ENCODE data around the gene NDUFB8. TPM values are rescaled to one million over a fixed set of nuclear protein-coding genes. Genes with fewer than 3 reads are reported as not detected.

Gene NDUFB8
- polyA plus RNA-seq, 4 donors = 186 to 484 (median 406) TPM

DNA sequence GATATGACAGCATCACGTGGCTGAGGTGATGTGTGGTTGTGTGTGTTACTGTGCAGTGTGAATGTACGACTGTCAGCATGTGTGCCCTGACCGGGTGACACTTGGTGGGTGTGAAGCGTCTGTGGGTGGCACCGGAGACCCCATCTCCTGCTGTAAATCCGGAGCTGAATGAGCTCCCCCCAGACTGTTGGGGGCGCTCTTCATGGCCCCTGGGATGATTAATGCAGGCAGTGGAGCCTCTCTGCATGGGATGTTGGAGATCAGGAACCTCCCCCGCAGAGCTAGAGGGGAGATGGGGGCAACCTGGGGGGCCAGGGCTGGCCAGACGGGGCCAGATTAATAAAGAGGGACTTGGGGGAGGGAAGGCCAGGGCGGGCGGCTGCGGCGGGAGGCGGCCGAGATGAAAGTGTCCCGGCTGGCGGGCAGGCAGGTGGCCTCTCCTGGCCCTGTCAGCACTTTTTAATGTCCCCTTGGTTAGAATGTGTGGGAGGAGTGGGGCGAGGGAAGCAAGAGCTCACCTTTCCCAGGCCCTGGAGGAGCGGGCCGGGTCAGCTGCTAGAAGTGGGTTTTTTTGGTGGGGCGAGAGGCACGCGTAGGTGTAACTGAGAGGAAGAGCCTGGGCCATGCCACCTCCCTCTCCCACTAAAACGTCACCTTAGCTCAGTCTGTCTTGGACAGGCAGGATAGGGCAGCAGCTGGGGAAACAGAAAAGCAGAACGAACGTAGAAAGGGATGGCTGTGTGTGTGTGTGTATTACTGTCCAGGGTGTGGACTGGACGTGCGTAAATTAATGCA lies 40.2 kb upstream of the NDUFB8 start:
- peak in 1 of 2 donors; percentile 46 for DNase-seq
- Histone ChIP-seq H3K27me3 (ENCODE audit: control insufficient read depth in 3 of 3, insufficient read depth in 3 of 3, low read length in 3 of 3) (peaks cover 0 to 85% (median 39%) of the 10 kb centered on the region in 3 donors), H3K9me3 (ENCODE audit: control insufficient read depth in 2 of 2, insufficient read depth in 1 of 2, low read depth in 1 of 2, low read length in 1 of 2) (no peaks in the 10 kb centered on the region), H3K4me3 (ENCODE audit: low read depth in 1 of 3, low read length in 3 of 3) (peak overlapping the region in 1 of 3 donors; percentile 32), H3K4me1 (ENCODE audit: control insufficient read depth in 3 of 3, insufficient read depth in 2 of 3, low read depth in 1 of 3, low read length in 2 of 3) (peaks cover 0 to 4% (median 0%) of the 10 kb centered on the region in 3 donors), H3K36me3 (ENCODE audit: control insufficient read depth in 3 of 3, insufficient read depth in 2 of 3, low read depth in 1 of 3, low read length in 3 of 3) (no peaks in the 10 kb centered on the region), H3K27ac (ENCODE audit: low read depth in 1 of 3, low read length in 2 of 3) (no peak overlapping the region)
- WGBS, 3 donors = 12 to 19% (median 14%) methylated on average over 28 of the region's 28 CpGs
- FAIRE-seq = no peak

DNA sequence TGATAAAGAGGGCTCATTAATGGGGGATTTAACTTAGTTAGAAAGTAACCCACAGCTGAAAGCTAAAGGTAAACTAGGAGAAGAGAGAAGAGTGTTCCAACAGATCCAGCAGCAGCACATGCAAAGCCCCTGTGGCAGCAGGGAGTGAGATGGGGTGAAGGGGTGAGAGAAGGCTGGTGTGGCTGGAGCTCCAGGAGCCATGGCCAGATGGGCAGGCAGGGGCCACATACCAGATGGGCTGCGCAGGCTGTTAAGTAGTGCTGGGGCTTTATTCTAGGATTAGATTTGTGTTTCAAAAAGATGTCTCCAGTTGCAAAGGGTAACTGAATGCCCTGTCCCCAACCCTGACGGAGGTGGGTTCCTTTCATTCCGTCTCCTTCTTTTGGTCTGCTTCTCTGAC lies 39.2 kb upstream of the NDUFB8 start:
- Histone ChIP-seq H3K27me3 (ENCODE audit: control insufficient read depth in 3 of 3, insufficient read depth in 3 of 3, low read length in 3 of 3) (peaks cover 0 to 86% (median 41%) of the 10 kb centered on the region in 3 donors), H3K27ac (ENCODE audit: low read depth in 1 of 3, low read length in 2 of 3) (no peak overlapping the region), H3K4me1 (ENCODE audit: control insufficient read depth in 3 of 3, insufficient read depth in 2 of 3, low read depth in 1 of 3, low read length in 2 of 3) (peaks cover 0 to 4% (median 0%) of the 10 kb centered on the region in 3 donors), H3K36me3 (ENCODE audit: control insufficient read depth in 3 of 3, insufficient read depth in 2 of 3, low read depth in 1 of 3, low read length in 3 of 3) (no peaks in the 10 kb centered on the region), H3K4me3 (ENCODE audit: low read depth in 1 of 3, low read length in 3 of 3) (no peak overlapping the region), H3K9me3 (ENCODE audit: control insufficient read depth in 2 of 2, insufficient read depth in 1 of 2, low read depth in 1 of 2, low read length in 1 of 2) (no peaks in the 10 kb centered on the region)
- FAIRE-seq (no peak), DNase-seq (no peak)
- 84 to 93% (median 85%) methylated on average over 3 of the region's 3 CpGs for WGBS, 3 donors

DNA sequence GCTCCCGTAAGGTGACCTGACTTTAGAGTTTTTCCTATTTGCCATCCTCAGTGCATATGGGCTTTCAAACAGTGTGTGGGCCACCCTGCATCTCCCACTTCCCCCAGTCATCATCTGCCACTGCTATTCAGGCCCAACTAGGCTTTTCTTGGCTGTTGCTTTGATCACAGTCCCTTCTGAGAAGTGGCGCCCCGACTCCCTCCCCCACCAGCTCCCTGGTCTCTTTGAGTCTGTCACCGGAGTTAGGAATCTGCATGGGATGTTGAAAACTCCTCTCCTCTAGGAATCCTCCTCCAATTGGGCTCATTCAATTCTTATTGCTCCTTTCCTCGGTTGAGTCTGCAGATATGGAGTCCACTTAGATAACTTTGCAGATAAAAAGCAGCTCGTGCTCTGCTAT lies 38.2 kb upstream of the NDUFB8 start:
- Histone ChIP-seq H3K4me1 (ENCODE audit: control insufficient read depth in 3 of 3, insufficient read depth in 2 of 3, low read depth in 1 of 3, low read length in 2 of 3) (peaks cover 0 to 4% (median 0%) of the 10 kb centered on the region in 3 donors), H3K27ac (ENCODE audit: low read depth in 1 of 3, low read length in 2 of 3) (no peak overlapping the region), H3K36me3 (ENCODE audit: control insufficient read depth in 3 of 3, insufficient read depth in 2 of 3, low read depth in 1 of 3, low read length in 3 of 3) (no peaks in the 10 kb centered on the region), H3K9me3 (ENCODE audit: control insufficient read depth in 2 of 2, insufficient read depth in 1 of 2, low read depth in 1 of 2, low read length in 1 of 2) (no peaks in the 10 kb centered on the region), H3K4me3 (ENCODE audit: low read depth in 1 of 3, low read length in 3 of 3) (no peak overlapping the region), H3K27me3 (ENCODE audit: control insufficient read depth in 3 of 3, insufficient read depth in 3 of 3, low read length in 3 of 3) (peaks cover 2 to 89% (median 43%) of the 10 kb centered on the region in 3 donors)
- no peak for DNase-seq
- WGBS, 3 donors = 18 to 29% (median 28%) methylated on average over 6 of the region's 6 CpGs
- no peak for FAIRE-seq

DNA sequence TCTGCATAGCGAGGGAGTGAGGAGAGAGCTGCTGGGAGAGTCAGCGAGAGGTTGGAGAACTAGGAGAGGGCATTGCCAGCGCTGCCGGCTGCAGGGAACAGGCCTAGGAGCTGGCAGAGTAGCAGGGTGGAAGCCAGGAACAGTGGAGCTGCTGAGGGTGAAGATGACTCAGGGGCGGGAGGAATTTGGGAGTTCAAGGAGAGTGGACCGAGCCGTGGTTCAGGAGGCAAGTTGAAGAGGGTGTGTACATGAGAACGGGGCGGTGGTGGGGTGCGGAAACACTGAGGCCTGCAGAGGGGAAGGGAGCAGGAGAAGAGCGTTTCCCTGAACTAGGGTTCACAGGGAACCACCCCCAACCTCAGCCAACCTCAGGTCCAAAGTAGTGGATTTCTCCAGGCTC lies 37.6 kb upstream of the NDUFB8 start:
- Histone ChIP-seq H3K27ac (ENCODE audit: low read depth in 1 of 3, low read length in 2 of 3) (no peak overlapping the region), H3K27me3 (ENCODE audit: control insufficient read depth in 3 of 3, insufficient read depth in 3 of 3, low read length in 3 of 3) (peaks cover 7 to 91% (median 47%) of the 10 kb centered on the region in 3 donors), H3K4me3 (ENCODE audit: low read depth in 1 of 3, low read length in 3 of 3) (no peak overlapping the region), H3K4me1 (ENCODE audit: control insufficient read depth in 3 of 3, insufficient read depth in 2 of 3, low read depth in 1 of 3, low read length in 2 of 3) (peaks cover 0 to 9% (median 2%) of the 10 kb centered on the region in 3 donors), H3K36me3 (ENCODE audit: control insufficient read depth in 3 of 3, insufficient read depth in 2 of 3, low read depth in 1 of 3, low read length in 3 of 3) (no peaks in the 10 kb centered on the region), H3K9me3 (ENCODE audit: control insufficient read depth in 2 of 2, insufficient read depth in 1 of 2, low read depth in 1 of 2, low read length in 1 of 2) (peaks cover 0 to 4% of the 10 kb centered on the region in 2 donors)
- DNase-seq (no peak), FAIRE-seq (no peak)
- 21 to 41% (median 25%) methylated on average over 10 to 11 of the region's 11 CpGs for WGBS, 3 donors

DNA sequence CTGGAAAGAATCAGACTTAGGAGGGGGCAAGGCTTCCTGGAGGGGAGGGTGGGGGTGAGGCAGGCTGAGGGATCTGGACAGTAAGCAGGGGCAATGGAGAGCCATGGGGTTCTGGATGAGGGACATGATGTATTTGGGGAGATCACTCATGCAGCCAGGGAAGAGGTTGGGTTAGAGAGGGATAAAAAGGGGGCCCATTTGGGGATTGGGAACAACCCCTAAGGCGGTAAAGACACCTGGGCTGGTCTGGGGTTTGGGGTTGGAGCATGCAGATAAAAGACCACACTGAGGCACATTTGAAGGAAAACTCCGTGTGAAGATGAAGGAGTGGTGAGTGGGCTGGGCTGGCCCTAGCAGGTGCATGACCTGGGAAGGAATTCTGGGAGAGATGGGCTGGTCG lies 36.9 kb upstream of the NDUFB8 start:
- 32 to 45% (median 42%) methylated on average over 3 of the region's 3 CpGs for WGBS, 3 donors
- Histone ChIP-seq H3K9me3 (ENCODE audit: control insufficient read depth in 2 of 2, insufficient read depth in 1 of 2, low read depth in 1 of 2, low read length in 1 of 2) (peaks cover 0 to 6% of the 10 kb centered on the region in 2 donors), H3K27me3 (ENCODE audit: control insufficient read depth in 3 of 3, insufficient read depth in 3 of 3, low read length in 3 of 3) (peaks cover 8 to 93% (median 52%) of the 10 kb centered on the region in 3 donors), H3K27ac (ENCODE audit: low read depth in 1 of 3, low read length in 2 of 3) (no peak overlapping the region), H3K4me3 (ENCODE audit: low read depth in 1 of 3, low read length in 3 of 3) (no peak overlapping the region), H3K4me1 (ENCODE audit: control insufficient read depth in 3 of 3, insufficient read depth in 2 of 3, low read depth in 1 of 3, low read length in 2 of 3) (peaks cover 0 to 15% (median 5%) of the 10 kb centered on the region in 3 donors), H3K36me3 (ENCODE audit: control insufficient read depth in 3 of 3, insufficient read depth in 2 of 3, low read depth in 1 of 3, low read length in 3 of 3) (no peaks in the 10 kb centered on the region)
- FAIRE-seq (no peak), DNase-seq (no peak)

DNA sequence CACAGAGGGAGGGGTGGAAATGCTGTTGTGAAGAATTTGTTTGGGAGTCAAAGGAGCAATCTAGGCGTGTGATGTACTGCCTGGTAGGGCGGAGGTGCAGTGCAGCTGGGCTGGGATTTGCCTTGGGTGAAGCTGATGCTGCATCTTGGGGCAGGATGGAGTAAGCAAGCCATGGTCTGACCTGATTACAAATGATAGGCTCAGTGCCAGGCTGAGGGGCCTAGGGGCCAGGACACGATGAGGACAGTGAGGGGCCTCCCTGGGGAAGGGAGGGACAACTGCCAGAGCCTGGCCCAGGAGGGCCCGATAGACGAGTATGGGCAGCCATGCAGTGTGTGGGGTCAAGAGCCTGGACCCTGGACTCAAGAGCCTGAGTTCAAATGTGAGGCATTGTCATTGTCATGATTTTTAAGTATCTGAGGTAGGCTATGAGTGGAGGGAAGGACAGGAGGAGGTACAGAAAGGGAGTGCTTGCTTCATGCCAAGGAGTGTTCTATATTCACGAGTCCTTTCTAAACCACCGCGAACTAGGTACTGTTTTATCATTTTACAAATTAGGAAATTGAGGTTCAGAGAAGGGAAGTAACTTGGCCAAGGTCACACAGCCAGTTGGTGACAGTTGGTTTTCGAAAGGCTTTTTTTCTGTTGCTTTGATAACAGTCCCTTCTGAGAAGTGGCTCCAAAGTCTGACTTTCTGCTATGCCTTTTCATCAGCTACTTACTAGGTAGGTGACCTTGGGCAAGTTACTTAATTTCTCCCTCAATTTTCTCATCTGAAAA lies 35.7 kb upstream of the NDUFB8 start:
- FAIRE-seq = no peak
- H3K4me3 ChIP-seq (ENCODE audit: low read depth in 1 of 3, low read length in 3 of 3) = no peak overlapping the region
- peaks cover 0 to 6% of the 10 kb centered on the region in 2 donors for H3K9me3 ChIP-seq (ENCODE audit: control insufficient read depth in 2 of 2, insufficient read depth in 1 of 2, low read depth in 1 of 2, low read length in 1 of 2)
- DNase-seq = no peak
- H3K27me3 ChIP-seq (ENCODE audit: control insufficient read depth in 3 of 3, insufficient read depth in 3 of 3, low read length in 3 of 3) = peaks cover 8 to 83% (median 48%) of the 10 kb centered on the region in 3 donors
- 41 to 61% (median 53%) methylated on average over 9 of the region's 9 CpGs for WGBS, 3 donors
- peaks cover 0 to 1% (median 0%) of the 10 kb centered on the region in 3 donors for H3K36me3 ChIP-seq (ENCODE audit: control insufficient read depth in 3 of 3, insufficient read depth in 2 of 3, low read depth in 1 of 3, low read length in 3 of 3)
- H3K4me1 ChIP-seq (ENCODE audit: control insufficient read depth in 3 of 3, insufficient read depth in 2 of 3, low read depth in 1 of 3, low read length in 2 of 3) = peaks cover 0 to 15% (median 5%) of the 10 kb centered on the region in 3 donors
- no peak overlapping the region for H3K27ac ChIP-seq (ENCODE audit: low read depth in 1 of 3, low read length in 2 of 3)

DNA sequence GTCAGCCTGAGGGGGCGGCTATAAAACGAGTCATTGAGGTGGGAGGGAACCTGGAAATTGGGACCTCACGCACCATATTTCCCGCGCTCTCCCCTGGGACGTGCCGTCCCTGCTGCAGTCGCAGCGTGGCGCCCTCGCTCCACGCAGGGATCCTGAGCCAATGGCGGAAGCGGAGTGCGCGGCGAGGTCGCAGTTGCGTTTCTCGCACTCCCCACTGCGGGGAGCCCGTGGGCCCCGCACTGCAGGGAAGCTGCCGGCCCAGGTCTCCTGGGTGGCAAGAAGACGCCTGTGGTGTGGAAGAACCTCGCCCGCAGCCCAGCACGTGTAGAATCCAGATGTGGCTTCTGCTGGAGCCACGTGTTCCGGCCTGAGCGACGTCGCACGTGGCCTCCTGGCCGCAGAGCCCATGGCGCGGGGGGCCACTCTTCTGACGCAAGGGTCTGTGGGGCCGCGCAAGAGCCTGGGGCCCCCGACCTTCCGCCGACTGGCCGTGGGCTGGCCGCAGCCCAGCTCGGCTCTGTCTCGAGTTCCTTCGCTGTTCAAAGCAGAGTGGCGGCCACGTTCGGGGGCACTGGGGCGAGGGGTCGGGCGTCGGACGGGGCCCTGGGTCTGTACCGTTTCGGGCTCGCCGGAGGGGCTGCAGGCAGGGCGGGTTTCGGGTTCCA lies 32.5 kb upstream of the NDUFB8 start:
- WGBS, 3 donors = 8 to 13% (median 10%) methylated on average over 58 to 62 of the region's 62 CpGs
- peaks cover 0 to 6% (median 0%) of the 10 kb centered on the region in 3 donors for H3K36me3 ChIP-seq (ENCODE audit: control insufficient read depth in 3 of 3, insufficient read depth in 2 of 3, low read depth in 1 of 3, low read length in 3 of 3)
- H3K9me3 ChIP-seq (ENCODE audit: control insufficient read depth in 2 of 2, insufficient read depth in 1 of 2, low read depth in 1 of 2, low read length in 1 of 2) = peaks cover 0 to 6% of the 10 kb centered on the region in 2 donors
- FAIRE-seq = no peak
- H3K27me3 ChIP-seq (ENCODE audit: control insufficient read depth in 3 of 3, insufficient read depth in 3 of 3, low read length in 3 of 3) = peaks cover 8 to 53% (median 31%) of the 10 kb centered on the region in 3 donors
- H3K27ac ChIP-seq (ENCODE audit: low read depth in 1 of 3, low read length in 2 of 3) = no peak overlapping the region
- H3K4me1 ChIP-seq (ENCODE audit: control insufficient read depth in 3 of 3, insufficient read depth in 2 of 3, low read depth in 1 of 3, low read length in 2 of 3) = peaks cover 0 to 11% (median 5%) of the 10 kb centered on the region in 3 donors
- no peak overlapping the region for H3K4me3 ChIP-seq (ENCODE audit: low read depth in 1 of 3, low read length in 3 of 3)
- DNase-seq = peak; percentile 77 to 90

DNA sequence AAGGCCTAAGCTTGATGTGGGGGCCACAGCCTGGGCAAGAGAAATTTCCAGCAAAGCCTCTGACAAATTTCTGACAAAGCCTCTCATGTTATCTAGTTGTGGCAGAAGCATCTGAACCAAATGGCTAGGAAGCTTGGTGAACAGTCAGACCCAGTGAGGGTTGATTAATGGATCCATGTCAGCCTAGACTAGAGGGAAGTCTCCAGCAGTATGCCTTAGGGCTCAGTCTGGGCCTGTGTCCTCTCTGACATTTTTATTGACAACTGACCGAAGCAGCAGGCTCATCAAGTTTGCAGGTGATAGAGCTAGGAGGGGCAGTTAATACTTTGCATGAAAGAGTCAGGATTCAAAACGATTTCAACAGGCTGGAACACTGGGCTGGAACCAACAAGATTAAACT lies 31.3 kb upstream of the NDUFB8 start:
- H3K36me3 ChIP-seq (ENCODE audit: control insufficient read depth in 3 of 3, insufficient read depth in 2 of 3, low read depth in 1 of 3, low read length in 3 of 3) = peaks cover 0 to 8% (median 0%) of the 10 kb centered on the region in 3 donors
- 59 to 70% (median 63%) methylated on average over 2 of the region's 2 CpGs for whole genome bisulfite sequencing, 3 donors
- no peak overlapping the region for H3K27ac ChIP-seq (ENCODE audit: low read depth in 1 of 3, low read length in 2 of 3)
- peaks cover 0 to 6% of the 10 kb centered on the region in 2 donors for H3K9me3 ChIP-seq (ENCODE audit: control insufficient read depth in 2 of 2, insufficient read depth in 1 of 2, low read depth in 1 of 2, low read length in 1 of 2)
- FAIRE-seq (no peak), DNase-seq (no peak)
- peaks cover 0 to 13% (median 5%) of the 10 kb centered on the region in 3 donors for H3K4me1 ChIP-seq (ENCODE audit: control insufficient read depth in 3 of 3, insufficient read depth in 2 of 3, low read depth in 1 of 3, low read length in 2 of 3)
- no peak overlapping the region for H3K4me3 ChIP-seq (ENCODE audit: low read depth in 1 of 3, low read length in 3 of 3)
- H3K27me3 ChIP-seq (ENCODE audit: control insufficient read depth in 3 of 3, insufficient read depth in 3 of 3, low read length in 3 of 3) = peaks cover 8 to 42% (median 24%) of the 10 kb centered on the region in 3 donors

All from small intestine (tissue), 7 donors.